Measurements from ENCODE around the gene BMP5.

BMP5 gene

GRCh38 chr6:55774286-55775028, 100.9 kb downstream of the BMP5 start:
- no peaks in the 10 kb centered on the region for H3K9me3 ChIP-seq (ENCODE audit: control insufficient read depth, low read length)
- H3K4me3 ChIP-seq (ENCODE audit: extremely low read depth, insufficient read depth, low read length, poor library complexity, severe bottlenecking) = no peak overlapping the region
- no CpG with 5 or more reads among the region's 5 CpGs for WGBS, 2 experiments (ENCODE audit: insufficient coverage in 2 of 2)

DNA sequence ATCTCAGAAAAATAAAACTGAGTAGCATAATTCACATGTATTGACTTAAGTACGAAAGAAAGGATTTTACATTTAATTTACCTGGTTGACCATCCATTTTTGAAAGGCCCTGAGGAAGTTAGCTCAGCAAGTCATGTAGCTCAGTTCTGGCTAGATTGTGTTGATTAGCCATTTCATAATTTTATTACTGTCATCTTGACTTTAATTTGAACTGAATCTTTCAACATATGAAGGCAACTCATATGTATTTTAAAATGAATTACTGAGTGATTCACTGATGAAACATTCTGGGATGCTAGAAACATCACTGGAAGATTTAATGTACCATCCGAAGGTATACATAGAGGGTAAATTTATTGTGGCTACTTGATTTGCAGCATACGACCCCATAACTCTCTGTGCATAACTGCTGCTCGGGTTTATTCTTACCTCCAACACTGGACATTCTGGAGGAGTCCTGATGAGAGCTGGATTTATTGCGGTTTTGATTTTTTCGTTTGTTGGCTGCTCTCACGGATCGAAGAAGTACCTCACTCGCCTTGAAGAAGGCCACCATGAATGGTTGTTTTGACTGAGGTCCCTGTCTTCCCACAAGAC, 101.7 kb downstream of the BMP5 start:
- 86 to 97% methylated on average over 6 to 7 of the region's 9 CpGs for WGBS, 2 experiments (ENCODE audit: insufficient coverage in 2 of 2)
- Histone ChIP-seq H3K36me3 (ENCODE audit: control insufficient read depth, insufficient read depth, low read length) (no peaks in the 10 kb centered on the region), H3K9me3 (ENCODE audit: control insufficient read depth, low read length) (no peaks in the 10 kb centered on the region), H3K4me3 (ENCODE audit: extremely low read depth, insufficient read depth, low read length, poor library complexity, severe bottlenecking) (no peak overlapping the region), H3K4me1 (ENCODE audit: control insufficient read depth, insufficient read depth, low read length, poor library complexity, severe bottlenecking) (no peaks in the 10 kb centered on the region), H3K27ac (ENCODE audit: low read depth, low read length, severe bottlenecking) (no peak overlapping the region)

More at GRCh38 chr6:55774286-55775028, 100.9 kb downstream of the BMP5 start:
- no peaks in the 10 kb centered on the region for H3K36me3 ChIP-seq (ENCODE audit: control insufficient read depth, insufficient read depth, low read length)
- no peaks in the 10 kb centered on the region for H3K4me1 ChIP-seq (ENCODE audit: control insufficient read depth, insufficient read depth, low read length, poor library complexity, severe bottlenecking)
- no peak overlapping the region for H3K27ac ChIP-seq (ENCODE audit: low read depth, low read length, severe bottlenecking)

GRCh38 chr6:55772730-55773129, 102.7 kb downstream of the BMP5 start:
- WGBS, 2 experiments (ENCODE audit: insufficient coverage in 2 of 2) = 90% methylated on average over 1 of the region's 3 CpGs; no CpG with 5 or more reads in 1 of the 2 experiments
- no peaks in the 10 kb centered on the region for H3K36me3 ChIP-seq (ENCODE audit: control insufficient read depth, insufficient read depth, low read length)
- H3K4me3 ChIP-seq (ENCODE audit: extremely low read depth, insufficient read depth, low read length, poor library complexity, severe bottlenecking) = no peak overlapping the region

DNA sequence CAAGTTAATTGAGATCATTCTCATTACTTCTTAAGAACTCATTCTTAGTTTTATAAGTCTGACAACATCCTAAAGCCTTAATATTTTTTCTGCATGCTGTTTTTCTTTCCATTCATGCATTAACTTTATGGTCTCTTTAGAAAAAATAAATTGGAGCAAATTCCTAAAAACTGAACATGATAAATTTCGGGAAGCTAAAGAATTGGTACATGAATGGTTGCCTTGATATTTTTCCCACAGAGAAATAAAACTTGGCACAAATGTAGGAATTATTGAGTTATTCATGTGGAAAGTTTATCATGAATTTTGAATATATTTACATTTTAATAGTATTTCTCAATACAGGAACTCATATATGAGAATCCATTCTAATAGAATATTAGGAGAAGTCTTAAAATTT, 115.9 kb downstream of the BMP5 start:
- Histone ChIP-seq H3K9me3 (ENCODE audit: control insufficient read depth, low read length) (no peaks in the 10 kb centered on the region), H3K4me3 (ENCODE audit: extremely low read depth, insufficient read depth, low read length, poor library complexity, severe bottlenecking) (no peak overlapping the region), H3K4me1 (ENCODE audit: control insufficient read depth, insufficient read depth, low read length, poor library complexity, severe bottlenecking) (no peaks in the 10 kb centered on the region), H3K36me3 (ENCODE audit: control insufficient read depth, insufficient read depth, low read length) (no peaks in the 10 kb centered on the region), H3K27ac (ENCODE audit: low read depth, low read length, severe bottlenecking) (no peak overlapping the region)
- WGBS, 2 experiments (ENCODE audit: insufficient coverage in 2 of 2) = no CpG with 5 or more reads among the region's 1 CpG

More at GRCh38 chr6:55772730-55773129, 102.7 kb downstream of the BMP5 start:
- no peaks in the 10 kb centered on the region for H3K9me3 ChIP-seq (ENCODE audit: control insufficient read depth, low read length)
- no peaks in the 10 kb centered on the region for H3K4me1 ChIP-seq (ENCODE audit: control insufficient read depth, insufficient read depth, low read length, poor library complexity, severe bottlenecking)
- no peak overlapping the region for H3K27ac ChIP-seq (ENCODE audit: low read depth, low read length, severe bottlenecking)

GRCh38 chr6:55758156-55758937, 117.0 kb downstream of the BMP5 start:
- Histone ChIP-seq H3K4me3 (ENCODE audit: extremely low read depth, insufficient read depth, low read length, poor library complexity, severe bottlenecking) (no peak overlapping the region), H3K4me1 (ENCODE audit: control insufficient read depth, insufficient read depth, low read length, poor library complexity, severe bottlenecking) (no peaks in the 10 kb centered on the region), H3K36me3 (ENCODE audit: control insufficient read depth, insufficient read depth, low read length) (no peaks in the 10 kb centered on the region), H3K27ac (ENCODE audit: low read depth, low read length, severe bottlenecking) (no peak overlapping the region), H3K9me3 (ENCODE audit: control insufficient read depth, low read length) (no peaks in the 10 kb centered on the region)
- no CpG with 5 or more reads among the region's 3 CpGs for WGBS, 2 experiments (ENCODE audit: insufficient coverage in 2 of 2)

DNA sequence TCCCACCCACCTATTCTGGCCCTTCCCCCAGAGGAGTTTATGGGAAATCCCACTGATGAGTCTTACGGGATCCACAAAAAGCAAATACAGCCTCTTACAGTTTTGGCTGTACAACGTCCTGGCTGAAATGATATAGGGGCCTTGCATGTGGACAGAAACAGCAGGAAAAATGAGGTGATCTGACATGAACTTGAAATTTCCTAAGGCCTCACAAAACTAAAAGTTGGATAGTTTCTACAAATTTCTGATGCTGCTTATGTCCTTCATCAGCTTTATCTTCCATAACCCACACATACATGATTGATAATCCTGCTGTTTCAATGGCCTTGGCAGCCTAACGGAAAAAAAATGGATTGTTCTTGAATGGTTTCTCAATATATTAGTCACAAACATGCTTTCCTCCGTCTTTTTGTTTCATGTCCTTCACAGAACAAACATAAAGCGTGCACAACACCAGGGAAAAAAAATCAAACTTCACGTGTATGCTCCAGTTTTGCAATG, 118.8 kb downstream of the BMP5 start:
- H3K4me1 ChIP-seq (ENCODE audit: control insufficient read depth, insufficient read depth, low read length, poor library complexity, severe bottlenecking) = no peaks in the 10 kb centered on the region
- 83 to 95% methylated on average over 3 to 4 of the region's 6 CpGs for WGBS, 2 experiments (ENCODE audit: insufficient coverage in 2 of 2)
- no peaks in the 10 kb centered on the region for H3K36me3 ChIP-seq (ENCODE audit: control insufficient read depth, insufficient read depth, low read length)
- no peak overlapping the region for H3K4me3 ChIP-seq (ENCODE audit: extremely low read depth, insufficient read depth, low read length, poor library complexity, severe bottlenecking)
- H3K27ac ChIP-seq (ENCODE audit: low read depth, low read length, severe bottlenecking) = no peak overlapping the region
- H3K9me3 ChIP-seq (ENCODE audit: control insufficient read depth, low read length) = no peaks in the 10 kb centered on the region

GRCh38 chr6:55748880-55749279, 126.5 kb downstream of the BMP5 start:
- Histone ChIP-seq H3K36me3 (ENCODE audit: control insufficient read depth, insufficient read depth, low read length) (no peaks in the 10 kb centered on the region), H3K27ac (ENCODE audit: low read depth, low read length, severe bottlenecking) (no peak overlapping the region), H3K9me3 (ENCODE audit: control insufficient read depth, low read length) (no peaks in the 10 kb centered on the region), H3K4me3 (ENCODE audit: extremely low read depth, insufficient read depth, low read length, poor library complexity, severe bottlenecking) (no peak overlapping the region), H3K4me1 (ENCODE audit: control insufficient read depth, insufficient read depth, low read length, poor library complexity, severe bottlenecking) (no peaks in the 10 kb centered on the region)
- WGBS, 2 experiments (ENCODE audit: insufficient coverage in 2 of 2) = 80 to 100% methylated on average over 1 of the region's 4 CpGs

GRCh38 chr6:55746473-55746872, 128.9 kb downstream of the BMP5 start:
- Histone ChIP-seq H3K36me3 (ENCODE audit: control insufficient read depth, insufficient read depth, low read length) (no peaks in the 10 kb centered on the region), H3K27ac (ENCODE audit: low read depth, low read length, severe bottlenecking) (no peak overlapping the region), H3K9me3 (ENCODE audit: control insufficient read depth, low read length) (no peaks in the 10 kb centered on the region), H3K4me1 (ENCODE audit: control insufficient read depth, insufficient read depth, low read length, poor library complexity, severe bottlenecking) (no peaks in the 10 kb centered on the region), H3K4me3 (ENCODE audit: extremely low read depth, insufficient read depth, low read length, poor library complexity, severe bottlenecking) (no peak overlapping the region)
- WGBS, 2 experiments (ENCODE audit: insufficient coverage in 2 of 2) = no CpG with 5 or more reads among the region's 1 CpG

- H3K36me3 ChIP-seq (ENCODE audit: control insufficient read depth, insufficient read depth, low read length) = no peaks in the 10 kb centered on the region
- no peak overlapping the region for H3K27ac ChIP-seq (ENCODE audit: low read depth, low read length, severe bottlenecking)
- no peaks in the 10 kb centered on the region for H3K4me1 ChIP-seq (ENCODE audit: control insufficient read depth, insufficient read depth, low read length, poor library complexity, severe bottlenecking)
- no peaks in the 10 kb centered on the region for H3K9me3 ChIP-seq (ENCODE audit: control insufficient read depth, low read length)
- H3K4me3 ChIP-seq (ENCODE audit: extremely low read depth, insufficient read depth, low read length, poor library complexity, severe bottlenecking) = no peak overlapping the region
These were observed 141.1 kb downstream of the BMP5 start for GRCh38 chr6:55734256-55734655.

- Histone ChIP-seq H3K4me1 (ENCODE audit: control insufficient read depth, insufficient read depth, low read length, poor library complexity, severe bottlenecking) (no peaks in the 10 kb centered on the region), H3K36me3 (ENCODE audit: control insufficient read depth, insufficient read depth, low read length) (no peaks in the 10 kb centered on the region), H3K4me3 (ENCODE audit: extremely low read depth, insufficient read depth, low read length, poor library complexity, severe bottlenecking) (no peak overlapping the region), H3K9me3 (ENCODE audit: control insufficient read depth, low read length) (no peaks in the 10 kb centered on the region), H3K27ac (ENCODE audit: low read depth, low read length, severe bottlenecking) (no peak overlapping the region)
These were observed 145.7 kb downstream of the BMP5 start for GRCh38 chr6:55729665-55730064.
